H9 (cell line): ENCODE data around the gene PLA2G2C. TPM values are rescaled to one million over a fixed set of nuclear protein-coding genes. Genes with fewer than 3 reads are reported as not detected.
A peak's percentile ranks its signal among the peaks of the same experiment; 100 is the strongest.

Experiments
- DNase-seq: peaks from one replicate; pipeline ENCODE4 v3.0.0-alpha.2; 2017
- H2AFZ ChIP-seq: one replicate; pipeline ENCODE4 v1.6.1; 2013; ENCODE audit warnings: mild to moderate bottlenecking, low read length, control low read depth, moderate library complexity
- H2AK5ac ChIP-seq: 2 replicates; pipeline ENCODE4 v1.6.1; 2013; ENCODE audit warnings: low read length, control low read depth, mixed read lengths; ENCODE audit not compliant: insufficient read length
- H2BK120ac ChIP-seq: one replicate; pipeline ENCODE4 v1.6.1; 2013; ENCODE audit warnings: low read depth, mild to moderate bottlenecking, low read length, control low read depth, inconsistent platforms; ENCODE audit not compliant: poor library complexity, severe bottlenecking
- H2BK12ac ChIP-seq: 2 replicates; pipeline ENCODE4 v1.6.1; 2013; ENCODE audit warnings: low read length, control low read depth, mixed read lengths, low read depth; ENCODE audit not compliant: insufficient read length
- H2BK15ac ChIP-seq: 2 replicates; pipeline ENCODE4 v1.6.1; 2013; ENCODE audit warnings: low read depth, low read length, control low read depth
- H2BK20ac ChIP-seq: one replicate; pipeline ENCODE4 v1.6.1; 2013; ENCODE audit warnings: low read depth, mild to moderate bottlenecking, low read length, control low read depth, inconsistent platforms; ENCODE audit not compliant: poor library complexity, severe bottlenecking
- H2BK5ac ChIP-seq: 2 replicates; pipeline ENCODE4 v1.6.1; 2013; ENCODE audit warnings: low read length, control low read depth, mixed read lengths; ENCODE audit not compliant: insufficient read length
- H3K14ac ChIP-seq: 2 replicates; pipeline ENCODE4 v1.6.1; 2013; ENCODE audit warnings: low read length, control low read depth; ENCODE audit not compliant: insufficient read depth
- H3K18ac ChIP-seq: 2 replicates; pipeline ENCODE4 v1.6.1; 2013; ENCODE audit warnings: low read depth, mild to moderate bottlenecking, mixed read lengths, low read length, control low read depth; ENCODE audit not compliant: insufficient read length
- H3K23ac ChIP-seq: 2 replicates; pipeline ENCODE4 v1.6.1; 2013; ENCODE audit warnings: low read length, control low read depth, mixed read lengths, low read depth; ENCODE audit not compliant: insufficient read length
- H3K23me2 ChIP-seq: 2 replicates; pipeline ENCODE4 v1.6.1; 2013; ENCODE audit warnings: low read depth, mild to moderate bottlenecking, mixed read lengths, low read length, control low read depth; ENCODE audit not compliant: insufficient read length, poor library complexity, severe bottlenecking
- H3K27ac ChIP-seq: 2 replicates; pipeline ENCODE4 v1.5.1; 2013; ENCODE audit warnings: low read length, control low read depth, mixed read lengths, low read depth; ENCODE audit not compliant: insufficient read length
- H3K27me3 ChIP-seq: 2 replicates; pipeline ENCODE4 v1.6.1; 2013; ENCODE audit warnings: low read length, control low read depth, inconsistent platforms; ENCODE audit not compliant: insufficient read depth
- H3K4ac ChIP-seq: 2 replicates; pipeline ENCODE4 v1.6.1; 2013; ENCODE audit warnings: low read depth, mild to moderate bottlenecking, control low read depth, inconsistent platforms, low read length, moderate library complexity
- H3K4me1 ChIP-seq: 2 replicates; pipeline ENCODE4 v1.6.1; 2013; ENCODE audit warnings: low read length, control low read depth, inconsistent platforms; ENCODE audit not compliant: insufficient read depth
- H3K4me2 ChIP-seq: 2 replicates; pipeline ENCODE4 v1.6.1; 2013; ENCODE audit warnings: low read length, control low read depth, mixed read lengths; ENCODE audit not compliant: insufficient read length, insufficient read depth
- H3K56ac ChIP-seq: 2 replicates; pipeline ENCODE4 v1.6.1; 2013; ENCODE audit warnings: low read depth, mild to moderate bottlenecking, mixed read lengths, low read length, control low read depth; ENCODE audit not compliant: insufficient read length
- H3K79me1 ChIP-seq: 2 replicates; pipeline ENCODE4 v1.6.1; 2013; ENCODE audit warnings: low read depth, mild to moderate bottlenecking, moderate library complexity, low read length, control low read depth, inconsistent platforms; ENCODE audit not compliant: insufficient read depth, poor library complexity, severe bottlenecking
- H3K79me2 ChIP-seq: 2 replicates; pipeline ENCODE4 v1.6.1; 2013; ENCODE audit warnings: low read length, control low read depth, inconsistent platforms; ENCODE audit not compliant: insufficient read depth
- H3K9ac ChIP-seq: 2 replicates; pipeline ENCODE4 v1.6.1; 2013; ENCODE audit warnings: low read length, control low read depth, mixed read lengths; ENCODE audit not compliant: insufficient read length; ENCODE audit errors: extremely low read depth
- H3K9me3 ChIP-seq: one replicate; pipeline ENCODE4 v1.6.1; 2013; ENCODE audit warnings: low read depth, low read length, inconsistent platforms; ENCODE audit not compliant: control insufficient read depth
- H3T11ph ChIP-seq: one replicate; pipeline ENCODE4 v1.6.1; 2013; ENCODE audit warnings: mild to moderate bottlenecking, low read length, control low read depth, inconsistent platforms
- H4K20me1 ChIP-seq: one replicate; pipeline ENCODE4 v1.6.1; 2013; ENCODE audit not compliant: control insufficient read depth, insufficient read length, insufficient read depth
- H4K5ac ChIP-seq: 2 replicates; pipeline ENCODE4 v1.6.1; 2013; ENCODE audit warnings: low read depth, mild to moderate bottlenecking, mixed read lengths, low read length, control low read depth; ENCODE audit not compliant: insufficient read length
- H4K8ac ChIP-seq: replicated peaks from 2 replicates; pipeline ENCODE4 v1.6.1; 2013; ENCODE audit warnings: low read length, control low read depth, mixed read lengths, low read depth; ENCODE audit not compliant: insufficient read length
- H4K91ac ChIP-seq: 2 replicates; pipeline ENCODE4 v1.6.1; 2013; ENCODE audit warnings: low read depth, mild to moderate bottlenecking, moderate library complexity, mixed read lengths, low read length, control low read depth; ENCODE audit not compliant: insufficient read length
- H3K27ac Mint-ChIP-seq, 3 experiments: 2 replicates in 2 of 3; 3 replicates in 1 of 3; pipeline ENCODE4 v1.8.0; 2020 to 2021; ENCODE audit warnings: mixed read lengths in 3 of 3, mild to moderate bottlenecking in 1 of 3, moderate library complexity in 1 of 3
- H3K27me3 Mint-ChIP-seq: 2 replicates; pipeline ENCODE4 v1.8.0; 2021; ENCODE audit warnings: low read depth, mild to moderate bottlenecking, moderate library complexity, mixed read lengths
- H3K36me3 Mint-ChIP-seq, 3 experiments: 2 replicates in 2 of 3; 3 replicates in 1 of 3; pipeline ENCODE4 v1.8.0; 2020 to 2021; ENCODE audit warnings: low read depth in 3 of 3, mixed read lengths in 3 of 3; ENCODE audit not compliant: insufficient read depth in 1 of 3
- H3K4me1 Mint-ChIP-seq, 2 experiments: 2 replicates each; pipeline ENCODE4 v1.8.0; 2020; ENCODE audit warnings: mixed read lengths in 2 of 2
- H3K4me3 Mint-ChIP-seq, 2 experiments: 2 replicates in 1 of 2; 3 replicates in 1 of 2; pipeline ENCODE4 v1.8.0; 2020 to 2021; ENCODE audit warnings: mild to moderate bottlenecking in 2 of 2, mixed read lengths in 2 of 2, moderate library complexity in 1 of 2
- H3K9me3 Mint-ChIP-seq, 2 experiments: 2 replicates in 1 of 2; 3 replicates in 1 of 2; pipeline ENCODE4 v1.8.0; 2020; ENCODE audit warnings: mild to moderate bottlenecking in 2 of 2, mixed read lengths in 2 of 2, moderate library complexity in 1 of 2
- WGBS: extraction: QIAGEN DNeasy Blood & Tissue Kit; methylation state at CpG from one replicate; pipeline ENCODE4 v1.1.7; 2013; ENCODE audit warnings: missing lambda C conversion rate, low lambda C conversion rate, mixed read lengths; ENCODE audit not compliant: insufficient read length; ENCODE audit errors: extremely low coverage; 5-methylcytosine and 5-hydroxymethylcytosine counted together
- total RNA-seq: library from RNA; stranded (reverse); gene quantifications from 2 replicates; pipeline ENCODE4 v1.2.1, GENCODE V29; 2021
- TF ChIP-seq, protein P1 (sequence below): fragments of 200-600 bp; sonication (generic); conservative IDR thresholded peaks from 3 replicates; pipeline ENCODE4 v1.8.0; 2021; ENCODE audit warnings: antibody characterized with exemption, mild to moderate bottlenecking

PLA2G2C gene
- total RNA-seq, 1 experiment from 2014 or later = not detected

DNA sequence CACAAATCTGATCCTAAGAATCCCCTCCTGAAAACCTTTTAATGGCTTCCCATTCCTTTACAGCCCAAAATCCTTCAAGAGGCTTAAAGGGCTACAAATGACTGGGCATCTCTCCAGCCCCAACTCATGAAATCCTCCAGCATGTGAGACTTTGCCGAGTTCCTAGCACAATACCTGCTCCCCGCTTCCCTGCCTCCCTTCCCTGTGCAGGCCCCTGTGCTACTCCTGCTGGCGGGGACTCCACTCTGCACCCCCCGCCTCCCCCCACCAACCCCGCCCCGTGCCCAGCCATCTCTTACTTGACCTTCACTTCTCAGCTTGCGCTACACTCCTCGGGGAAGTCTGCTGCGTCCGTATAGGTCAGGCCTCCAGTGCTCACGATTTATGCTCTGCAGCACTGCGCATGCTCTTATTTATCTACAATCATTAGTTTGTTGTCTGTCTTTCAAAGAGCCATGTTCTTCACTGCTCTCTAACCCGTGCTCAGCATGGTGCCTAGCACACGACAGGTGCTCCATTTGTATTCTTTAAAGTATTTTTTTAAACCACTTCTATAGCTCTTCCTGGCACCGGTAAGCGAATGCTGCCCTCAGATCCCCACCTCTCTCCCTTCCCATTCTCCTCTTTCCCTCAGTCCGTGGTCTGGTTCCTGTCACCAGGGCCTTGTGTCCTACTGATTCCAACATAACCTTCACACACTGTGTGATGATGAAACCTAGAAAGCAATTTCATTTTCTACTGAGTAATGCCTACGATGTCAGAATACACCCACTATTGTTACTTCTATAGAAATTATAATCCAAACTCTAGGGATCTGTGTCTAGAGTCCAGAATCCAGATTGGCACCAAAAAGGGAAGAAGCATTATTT lies 37.5 kb upstream of the PLA2G2C start:
- no peak overlapping the region for H3K14ac ChIP-seq
- Mint-ChIP-seq H3K4me3 (no peak overlapping the region; a peak in 1 of 5 replicates), H3K27ac (no peak overlapping the region), H3K4me1 (peaks cover 4 to 14% of the 10 kb centered on the region in 2 experiments), H3K27me3 (peaks cover 53% of the 10 kb centered on the region), H3K36me3 (no peaks in the 10 kb centered on the region), H3K9me3 (no peaks in the 10 kb centered on the region)
- no peaks in the 10 kb centered on the region for H4K20me1 ChIP-seq
- no peak overlapping the region for H4K5ac ChIP-seq
- TF ChIP-seq, protein P1, sequence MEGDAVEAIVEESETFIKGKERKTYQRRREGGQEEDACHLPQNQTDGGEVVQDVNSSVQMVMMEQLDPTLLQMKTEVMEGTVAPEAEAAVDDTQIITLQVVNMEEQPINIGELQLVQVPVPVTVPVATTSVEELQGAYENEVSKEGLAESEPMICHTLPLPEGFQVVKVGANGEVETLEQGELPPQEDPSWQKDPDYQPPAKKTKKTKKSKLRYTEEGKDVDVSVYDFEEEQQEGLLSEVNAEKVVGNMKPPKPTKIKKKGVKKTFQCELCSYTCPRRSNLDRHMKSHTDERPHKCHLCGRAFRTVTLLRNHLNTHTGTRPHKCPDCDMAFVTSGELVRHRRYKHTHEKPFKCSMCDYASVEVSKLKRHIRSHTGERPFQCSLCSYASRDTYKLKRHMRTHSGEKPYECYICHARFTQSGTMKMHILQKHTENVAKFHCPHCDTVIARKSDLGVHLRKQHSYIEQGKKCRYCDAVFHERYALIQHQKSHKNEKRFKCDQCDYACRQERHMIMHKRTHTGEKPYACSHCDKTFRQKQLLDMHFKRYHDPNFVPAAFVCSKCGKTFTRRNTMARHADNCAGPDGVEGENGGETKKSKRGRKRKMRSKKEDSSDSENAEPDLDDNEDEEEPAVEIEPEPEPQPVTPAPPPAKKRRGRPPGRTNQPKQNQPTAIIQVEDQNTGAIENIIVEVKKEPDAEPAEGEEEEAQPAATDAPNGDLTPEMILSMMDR = no peak; the same call in 2 of the 3 replicates
- H2BK5ac ChIP-seq = no peak overlapping the region
- H3K23ac ChIP-seq = no peak overlapping the region
- H3K4me2 ChIP-seq = no peak overlapping the region
- no peak overlapping the region for H2BK15ac ChIP-seq
- H4K91ac ChIP-seq = no peak overlapping the region
- H3K4me1 ChIP-seq = no peaks in the 10 kb centered on the region
- H3K18ac ChIP-seq = no peak overlapping the region
- H3K79me1 ChIP-seq = no peaks in the 10 kb centered on the region
- H3K9ac ChIP-seq = no peak overlapping the region
- H4K8ac ChIP-seq = no peak overlapping the region
- H3K79me2 ChIP-seq = no peaks in the 10 kb centered on the region
- no peak overlapping the region for H3K4ac ChIP-seq
- WGBS = no CpG with 5 or more reads among the region's 18 CpGs
- H3K27me3 ChIP-seq = peaks cover 2% of the 10 kb centered on the region; the same call in 1 of the 2 replicates
- no peak overlapping the region for H3K27ac ChIP-seq
- no peaks in the 10 kb centered on the region for H3K23me2 ChIP-seq
- H3T11ph ChIP-seq = no peak overlapping the region
- H2BK20ac ChIP-seq = no peak overlapping the region
- no peak overlapping the region for H2AFZ ChIP-seq
- DNase-seq = peak; percentile 51
- H2AK5ac ChIP-seq = no peak overlapping the region
- H3K9me3 ChIP-seq = no peaks in the 10 kb centered on the region
- H3K56ac ChIP-seq = no peak overlapping the region
- H2BK120ac ChIP-seq = no peak overlapping the region
- H2BK12ac ChIP-seq = no peak overlapping the region
